ENCODE results near the gene DDX3X. TPM values are rescaled to one million over a fixed set of nuclear protein-coding genes. Genes with fewer than 3 reads are reported as not detected.

Gene DDX3X
- total and polyA plus RNA-seq, 9 of the 15 experiments (the other 6 are each of a cell fraction or from before 2014, with no cell fraction given): 51.3 to 232 (median 138) TPM

DNA sequence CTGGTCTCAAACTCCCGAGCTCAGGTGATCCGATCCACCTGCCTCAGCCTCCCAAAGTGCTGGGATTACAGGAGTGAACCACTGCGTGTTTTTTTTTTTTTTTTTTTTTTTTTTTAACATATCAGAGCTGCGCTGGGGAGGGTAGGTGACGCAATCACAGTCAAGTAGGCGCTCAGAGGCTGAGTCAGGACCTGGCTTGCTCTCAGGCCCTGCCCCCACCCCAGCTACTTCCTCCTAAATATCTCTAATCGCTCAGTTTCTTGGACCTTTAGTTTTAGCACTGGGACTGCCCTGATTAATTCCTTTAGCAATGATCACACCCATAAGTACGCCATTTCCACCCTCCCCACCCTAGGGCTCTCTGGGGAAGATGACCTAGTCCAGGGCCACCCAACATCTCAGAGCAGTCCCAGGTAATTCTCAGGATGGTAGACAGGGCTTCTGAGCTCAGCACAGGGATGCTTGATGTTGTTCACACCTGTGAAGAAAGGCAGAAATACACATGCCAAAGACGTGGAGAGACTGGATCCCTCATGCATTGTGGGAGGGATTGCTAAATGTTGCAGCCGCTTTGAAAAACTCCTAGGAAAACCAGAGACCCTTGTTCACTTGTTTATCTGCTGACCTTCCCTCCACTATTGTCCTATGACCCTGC, 50.2 kb downstream of the DDX3X start (continued):
- peak; percentile 43 for TF ChIP-seq EP400 (IDR thresholded peaks at IDR 0.05)
- TF ChIP-seq PCBP1 (IDR thresholded peaks at IDR 0.05; ENCODE audit: low read depth, low read length, poor library complexity, severe bottlenecking): no peak
- no peak for TF ChIP-seq HCFC1 (IDR thresholded peaks at IDR 0.05; ENCODE audit: low read depth, low read length)
- TF ChIP-seq, protein P1, sequence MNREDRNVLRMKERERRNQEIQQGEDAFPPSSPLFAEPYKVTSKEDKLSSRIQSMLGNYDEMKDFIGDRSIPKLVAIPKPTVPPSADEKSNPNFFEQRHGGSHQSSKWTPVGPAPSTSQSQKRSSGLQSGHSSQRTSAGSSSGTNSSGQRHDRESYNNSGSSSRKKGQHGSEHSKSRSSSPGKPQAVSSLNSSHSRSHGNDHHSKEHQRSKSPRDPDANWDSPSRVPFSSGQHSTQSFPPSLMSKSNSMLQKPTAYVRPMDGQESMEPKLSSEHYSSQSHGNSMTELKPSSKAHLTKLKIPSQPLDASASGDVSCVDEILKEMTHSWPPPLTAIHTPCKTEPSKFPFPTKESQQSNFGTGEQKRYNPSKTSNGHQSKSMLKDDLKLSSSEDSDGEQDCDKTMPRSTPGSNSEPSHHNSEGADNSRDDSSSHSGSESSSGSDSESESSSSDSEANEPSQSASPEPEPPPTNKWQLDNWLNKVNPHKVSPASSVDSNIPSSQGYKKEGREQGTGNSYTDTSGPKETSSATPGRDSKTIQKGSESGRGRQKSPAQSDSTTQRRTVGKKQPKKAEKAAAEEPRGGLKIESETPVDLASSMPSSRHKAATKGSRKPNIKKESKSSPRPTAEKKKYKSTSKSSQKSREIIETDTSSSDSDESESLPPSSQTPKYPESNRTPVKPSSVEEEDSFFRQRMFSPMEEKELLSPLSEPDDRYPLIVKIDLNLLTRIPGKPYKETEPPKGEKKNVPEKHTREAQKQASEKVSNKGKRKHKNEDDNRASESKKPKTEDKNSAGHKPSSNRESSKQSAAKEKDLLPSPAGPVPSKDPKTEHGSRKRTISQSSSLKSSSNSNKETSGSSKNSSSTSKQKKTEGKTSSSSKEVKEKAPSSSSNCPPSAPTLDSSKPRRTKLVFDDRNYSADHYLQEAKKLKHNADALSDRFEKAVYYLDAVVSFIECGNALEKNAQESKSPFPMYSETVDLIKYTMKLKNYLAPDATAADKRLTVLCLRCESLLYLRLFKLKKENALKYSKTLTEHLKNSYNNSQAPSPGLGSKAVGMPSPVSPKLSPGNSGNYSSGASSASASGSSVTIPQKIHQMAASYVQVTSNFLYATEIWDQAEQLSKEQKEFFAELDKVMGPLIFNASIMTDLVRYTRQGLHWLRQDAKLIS (CRISPR knock-in tag; IDR thresholded peaks at IDR 0.05): no peak
- TF ChIP-seq, protein P2, sequence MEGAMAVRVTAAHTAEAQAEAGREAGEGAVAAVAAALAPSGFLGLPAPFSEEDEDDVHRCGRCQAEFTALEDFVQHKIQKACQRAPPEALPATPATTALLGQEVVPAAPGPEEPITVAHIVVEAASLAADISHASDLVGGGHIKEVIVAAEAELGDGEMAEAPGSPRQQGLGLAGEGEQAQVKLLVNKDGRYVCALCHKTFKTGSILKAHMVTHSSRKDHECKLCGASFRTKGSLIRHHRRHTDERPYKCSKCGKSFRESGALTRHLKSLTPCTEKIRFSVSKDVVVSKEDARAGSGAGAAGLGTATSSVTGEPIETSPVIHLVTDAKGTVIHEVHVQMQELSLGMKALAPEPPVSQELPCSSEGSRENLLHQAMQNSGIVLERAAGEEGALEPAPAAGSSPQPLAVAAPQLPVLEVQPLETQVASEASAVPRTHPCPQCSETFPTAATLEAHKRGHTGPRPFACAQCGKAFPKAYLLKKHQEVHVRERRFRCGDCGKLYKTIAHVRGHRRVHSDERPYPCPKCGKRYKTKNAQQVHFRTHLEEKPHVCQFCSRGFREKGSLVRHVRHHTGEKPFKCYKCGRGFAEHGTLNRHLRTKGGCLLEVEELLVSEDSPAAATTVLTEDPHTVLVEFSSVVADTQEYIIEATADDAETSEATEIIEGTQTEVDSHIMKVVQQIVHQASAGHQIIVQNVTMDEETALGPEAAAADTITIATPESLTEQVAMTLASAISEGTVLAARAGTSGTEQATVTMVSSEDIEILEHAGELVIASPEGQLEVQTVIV (CRISPR knock-in tag; IDR thresholded peaks at IDR 0.05; ENCODE audit: borderline replicate concordance): no peak
- TF ChIP-seq ZNF165 (CRISPR knock-in tag; IDR thresholded peaks at IDR 0.05; ENCODE audit: borderline replicate concordance): no peak
- TF ChIP-seq ETV6 (IDR thresholded peaks at IDR 0.05; ENCODE audit: borderline replicate concordance in 1 of 2, low read depth in 2 of 2, low read length in 1 of 2): no peak
- no peak for TF ChIP-seq ETV6 (CRISPR knock-in tag; IDR thresholded peaks at IDR 0.05; ENCODE audit: borderline replicate concordance)
- no peak for TF ChIP-seq BRD4 (IDR thresholded peaks at IDR 0.05)
- TF ChIP-seq, protein P3, sequence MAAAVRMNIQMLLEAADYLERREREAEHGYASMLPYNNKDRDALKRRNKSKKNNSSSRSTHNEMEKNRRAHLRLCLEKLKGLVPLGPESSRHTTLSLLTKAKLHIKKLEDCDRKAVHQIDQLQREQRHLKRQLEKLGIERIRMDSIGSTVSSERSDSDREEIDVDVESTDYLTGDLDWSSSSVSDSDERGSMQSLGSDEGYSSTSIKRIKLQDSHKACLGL (CRISPR knock-in tag; IDR thresholded peaks at IDR 0.05; ENCODE audit: borderline replicate concordance, poor library complexity, severe bottlenecking): no peak
- TF ChIP-seq POLR2A (conservative IDR thresholded peaks at IDR 0.05): no peak
- TF ChIP-seq, protein P4, sequence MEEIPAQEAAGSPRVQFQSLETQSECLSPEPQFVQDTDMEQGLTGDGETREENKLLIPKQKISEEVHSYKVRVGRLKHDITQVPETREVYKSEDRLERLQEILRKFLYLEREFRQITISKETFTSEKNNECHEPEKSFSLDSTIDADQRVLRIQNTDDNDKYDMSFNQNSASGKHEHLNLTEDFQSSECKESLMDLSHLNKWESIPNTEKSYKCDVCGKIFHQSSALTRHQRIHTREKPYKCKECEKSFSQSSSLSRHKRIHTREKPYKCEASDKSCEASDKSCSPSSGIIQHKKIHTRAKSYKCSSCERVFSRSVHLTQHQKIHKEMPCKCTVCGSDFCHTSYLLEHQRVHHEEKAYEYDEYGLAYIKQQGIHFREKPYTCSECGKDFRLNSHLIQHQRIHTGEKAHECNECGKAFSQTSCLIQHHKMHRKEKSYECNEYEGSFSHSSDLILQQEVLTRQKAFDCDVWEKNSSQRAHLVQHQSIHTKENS (CRISPR knock-in tag; IDR thresholded peaks at IDR 0.05): no peak
- TF ChIP-seq ZNF75A (CRISPR knock-in tag; IDR thresholded peaks at IDR 0.05): no peak
- TF ChIP-seq, protein P5, sequence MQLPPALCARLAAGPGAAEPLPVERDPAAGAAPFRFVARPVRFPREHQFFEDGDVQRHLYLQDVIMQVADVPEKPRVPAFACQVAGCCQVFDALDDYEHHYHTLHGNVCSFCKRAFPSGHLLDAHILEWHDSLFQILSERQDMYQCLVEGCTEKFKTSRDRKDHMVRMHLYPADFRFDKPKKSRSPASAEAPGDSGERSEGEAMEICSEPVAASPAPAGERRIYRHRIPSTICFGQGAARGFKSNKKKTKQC (CRISPR knock-in tag; IDR thresholded peaks at IDR 0.05): no peak
- no peak for TF ChIP-seq ZNF830 (CRISPR knock-in tag; IDR thresholded peaks at IDR 0.05)
- TF ChIP-seq STAT5B (CRISPR knock-in tag; IDR thresholded peaks at IDR 0.05): no peak
- TF ChIP-seq LARP7 (IDR thresholded peaks at IDR 0.05): no peak
- TF ChIP-seq ZNF282 (CRISPR knock-in tag; IDR thresholded peaks at IDR 0.05): no peak
- TF ChIP-seq, protein P6, sequence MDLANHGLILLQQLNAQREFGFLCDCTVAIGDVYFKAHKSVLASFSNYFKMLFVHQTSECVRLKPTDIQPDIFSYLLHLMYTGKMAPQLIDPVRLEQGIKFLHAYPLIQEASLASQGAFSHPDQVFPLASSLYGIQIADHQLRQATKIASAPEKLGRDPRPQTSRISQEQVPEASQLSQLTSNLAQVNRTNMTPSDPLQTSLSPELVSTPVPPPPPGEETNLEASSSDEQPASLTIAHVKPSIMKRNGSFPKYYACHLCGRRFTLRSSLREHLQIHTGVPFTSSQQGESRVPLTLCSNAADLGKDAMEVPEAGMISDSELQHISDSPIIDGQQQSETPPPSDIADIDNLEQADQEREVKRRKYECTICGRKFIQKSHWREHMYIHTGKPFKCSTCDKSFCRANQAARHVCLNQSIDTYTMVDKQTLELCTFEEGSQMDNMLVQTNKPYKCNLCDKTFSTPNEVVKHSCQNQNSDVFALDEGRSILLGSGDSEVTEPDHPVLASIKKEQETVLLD (IDR thresholded peaks at IDR 0.05): no peak
